PC-9 (cell line): ENCODE measurements around the gene MYH7.

Experiments used
- EZH2 ChIP-seq: fragments of 200-600 bp; sonication (generic); IDR thresholded peaks from 2 replicates; pipeline ENCODE4 v1.8.0; 2017; ENCODE audit warnings: antibody characterized with exemption, low read depth
- TF ChIP-seq, protein P1 (sequence below): fragments of 200-600 bp; sonication (generic); conservative IDR thresholded peaks from 2 replicates; pipeline ENCODE4 v1.6.1; 2017; ENCODE audit warnings: mixed run types, antibody characterized with exemption, mild to moderate bottlenecking, moderate library complexity

DNA sequence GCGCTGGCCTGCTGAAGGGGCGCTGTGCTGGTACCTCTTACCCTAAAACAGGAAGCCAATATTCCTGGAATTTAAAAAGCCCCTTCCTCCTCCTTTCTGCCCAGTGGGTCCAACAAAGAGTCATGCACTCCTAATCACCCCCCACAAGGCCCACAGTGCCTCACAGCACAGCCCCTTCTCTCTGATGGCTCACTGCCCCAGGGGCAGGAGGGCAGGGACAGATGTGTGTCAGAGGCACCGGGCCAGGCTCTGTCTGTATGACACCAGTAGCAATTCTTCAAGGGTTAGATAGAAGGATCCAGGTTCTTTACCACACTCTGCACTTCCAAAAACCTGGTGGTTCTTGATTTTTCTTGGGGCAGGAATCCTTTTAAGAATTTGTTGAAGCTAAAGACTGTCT is 36.3 kb downstream of the MYH7 start:
- TF ChIP-seq, protein P1, sequence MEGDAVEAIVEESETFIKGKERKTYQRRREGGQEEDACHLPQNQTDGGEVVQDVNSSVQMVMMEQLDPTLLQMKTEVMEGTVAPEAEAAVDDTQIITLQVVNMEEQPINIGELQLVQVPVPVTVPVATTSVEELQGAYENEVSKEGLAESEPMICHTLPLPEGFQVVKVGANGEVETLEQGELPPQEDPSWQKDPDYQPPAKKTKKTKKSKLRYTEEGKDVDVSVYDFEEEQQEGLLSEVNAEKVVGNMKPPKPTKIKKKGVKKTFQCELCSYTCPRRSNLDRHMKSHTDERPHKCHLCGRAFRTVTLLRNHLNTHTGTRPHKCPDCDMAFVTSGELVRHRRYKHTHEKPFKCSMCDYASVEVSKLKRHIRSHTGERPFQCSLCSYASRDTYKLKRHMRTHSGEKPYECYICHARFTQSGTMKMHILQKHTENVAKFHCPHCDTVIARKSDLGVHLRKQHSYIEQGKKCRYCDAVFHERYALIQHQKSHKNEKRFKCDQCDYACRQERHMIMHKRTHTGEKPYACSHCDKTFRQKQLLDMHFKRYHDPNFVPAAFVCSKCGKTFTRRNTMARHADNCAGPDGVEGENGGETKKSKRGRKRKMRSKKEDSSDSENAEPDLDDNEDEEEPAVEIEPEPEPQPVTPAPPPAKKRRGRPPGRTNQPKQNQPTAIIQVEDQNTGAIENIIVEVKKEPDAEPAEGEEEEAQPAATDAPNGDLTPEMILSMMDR, result no peak
- no peak for TF ChIP-seq EZH2
